ENCODE measurements around the gene KDM4B.

- no peak for TF ChIP-seq POLR2AphosphoS5 (IDR thresholded peaks at IDR 0.05; ENCODE audit: low read depth, low read length)
- no peak for TF ChIP-seq POLR2A (IDR thresholded peaks at IDR 0.05; ENCODE audit: low read depth, low read length)
Measured at GRCh38 chr19:5193192-5193591, 224.3 kb downstream of the KDM4B start.

Data from GM12892 (cell line).